Measurements from ENCODE around the gene FAM229A. TPM values are rescaled to one million over a fixed set of nuclear protein-coding genes. Genes with fewer than 3 reads are reported as not detected.

The FAM229A gene
- total and polyA plus RNA-seq, 9 of the 15 experiments (the other 6 are each of a cell fraction or from before 2014, with no cell fraction given) = 0.04 to 21.6 (median 7.4) TPM

- TF ChIP-seq ELF1 (tag; IDR thresholded peaks at IDR 0.05) (peak; percentile 4; the same call in 1 of the 2 replicates), HCFC1 (IDR thresholded peaks at IDR 0.05; ENCODE audit: low read depth, low read length) (peak; percentile 26), IFI16 (CRISPR knock-in tag; IDR thresholded peaks at IDR 0.05) (no peak), NKRF (IDR thresholded peaks at IDR 0.05; ENCODE audit: borderline replicate concordance) (peak; percentile 54; the same call in 1 of the 2 replicates), GABPB1 (CRISPR knock-in tag; IDR thresholded peaks at IDR 0.05) (peak; percentile 71), POLR2G (IDR thresholded peaks at IDR 0.05; ENCODE audit: low read depth, low read length) (no peak), SP2 (IDR thresholded peaks at IDR 0.05; ENCODE audit: extremely low read depth, low read depth, low read length, poor library complexity, severe bottlenecking) (no peak), ARID3B (CRISPR knock-in tag; IDR thresholded peaks at IDR 0.05; ENCODE audit: borderline replicate concordance) (no peak), NFIC (IDR thresholded peaks at IDR 0.05) (peak; percentile 98), EGR1 (conservative IDR thresholded peaks at IDR 0.05) (peak; percentile 98), ZNF277 (CRISPR knock-in tag; IDR thresholded peaks at IDR 0.05; ENCODE audit: borderline replicate concordance) (no peak), XRCC4 (IDR thresholded peaks at IDR 0.05; ENCODE audit: extremely low read depth, insufficient read depth, insufficient read length) (no peak), SMAD1 (IDR thresholded peaks at IDR 0.05; ENCODE audit: low read depth, low read length, partially characterized antibody) (no peak), NBN (IDR thresholded peaks at IDR 0.05; ENCODE audit: low read depth) (peak; percentile 98), GATAD2B (IDR thresholded peaks at IDR 0.05; ENCODE audit: borderline replicate concordance) (peak; percentile 76; the same call in 1 of the 2 replicates), FUS (optimal IDR thresholded peaks at IDR 0.05; ENCODE audit: low read depth, low read length) (no peak), SETDB1 (IDR thresholded peaks at IDR 0.05; ENCODE audit: low read length) (no peak), RHOXF2B (CRISPR knock-in tag; conservative IDR thresholded peaks at IDR 0.05) (no peak), DEAF1 (CRISPR knock-in tag; IDR thresholded peaks at IDR 0.05) (peak; percentile 44; the same call in 1 of the 2 replicates), WHSC1 (IDR thresholded peaks at IDR 0.05; ENCODE audit: low read length) (no peak), MTA2 (IDR thresholded peaks at IDR 0.05; ENCODE audit: low read depth) (peak; percentile 97), LEF1 (IDR thresholded peaks at IDR 0.05) (peak; percentile 93)
Measured at GRCh38 chr1:32390904-32391870, 28.9 kb upstream of the FAM229A start (continued).

Measured in K562 (cell line).